Parathyroid adenoma (tissue), 2 donors: ENCODE data around the gene CIZ1.
"Not testable (repeated sequence)": the region's sequence is repeated elsewhere in the genome, so short reads cannot be mapped to it uniquely, and the experiment has no call there.

Experiments
- H2AFZ ChIP-seq: fragments of 300-600 bp; sonication (generic); one replicate; pipeline ENCODE4 v1.7.0; 2017; ENCODE audit warnings: antibody characterized with exemption, mild to moderate bottlenecking
- H3K27ac ChIP-seq: fragments of 300-600 bp; sonication (generic); one replicate; pipeline ENCODE4 v1.7.0; 2017
- H3K27me3 ChIP-seq: fragments of 300-600 bp; sonication (generic); one replicate; pipeline ENCODE4 v1.7.0; 2017; ENCODE audit warnings: low read length; ENCODE audit not compliant: control insufficient read depth, insufficient read depth
- H3K36me3 ChIP-seq: fragments of 300-600 bp; sonication (generic); one replicate; pipeline ENCODE4 v1.7.0; 2017; ENCODE audit warnings: low read length; ENCODE audit not compliant: control insufficient read depth, insufficient read depth
- H3K4me1 ChIP-seq: fragments of 300-600 bp; sonication (generic); one replicate; pipeline ENCODE4 v1.7.0; 2017; ENCODE audit warnings: control low read depth
- H3K4me2 ChIP-seq: fragments of 300-600 bp; sonication (generic); one replicate; pipeline ENCODE4 v1.7.0; 2017; ENCODE audit warnings: low read length
- H3K4me3 ChIP-seq: fragments of 300-600 bp; sonication (generic); one replicate; pipeline ENCODE4 v1.7.0; 2017; ENCODE audit warnings: low read depth, low read length
- H3K79me2 ChIP-seq: fragments of 300-600 bp; sonication (generic); one replicate; pipeline ENCODE4 v1.7.0; 2017; ENCODE audit warnings: control low read depth
- H3K9ac ChIP-seq: fragments of 300-600 bp; sonication (generic); one replicate; pipeline ENCODE4 v1.7.0; 2017; ENCODE audit warnings: mild to moderate bottlenecking
- H3K9me3 ChIP-seq: fragments of 300-600 bp; sonication (generic); one replicate; pipeline ENCODE4 v1.7.0; 2017; ENCODE audit warnings: low read length; ENCODE audit not compliant: control insufficient read depth
- TF ChIP-seq, protein P1 (sequence below): fragments of 300-600 bp; sonication (generic); IDR thresholded peaks from one replicate; pipeline ENCODE4 v1.7.0; 2017; ENCODE audit warnings: antibody characterized with exemption, mild to moderate bottlenecking
- donor health status: primary hyperparathyroidism.

The CIZ1 gene

DNA sequence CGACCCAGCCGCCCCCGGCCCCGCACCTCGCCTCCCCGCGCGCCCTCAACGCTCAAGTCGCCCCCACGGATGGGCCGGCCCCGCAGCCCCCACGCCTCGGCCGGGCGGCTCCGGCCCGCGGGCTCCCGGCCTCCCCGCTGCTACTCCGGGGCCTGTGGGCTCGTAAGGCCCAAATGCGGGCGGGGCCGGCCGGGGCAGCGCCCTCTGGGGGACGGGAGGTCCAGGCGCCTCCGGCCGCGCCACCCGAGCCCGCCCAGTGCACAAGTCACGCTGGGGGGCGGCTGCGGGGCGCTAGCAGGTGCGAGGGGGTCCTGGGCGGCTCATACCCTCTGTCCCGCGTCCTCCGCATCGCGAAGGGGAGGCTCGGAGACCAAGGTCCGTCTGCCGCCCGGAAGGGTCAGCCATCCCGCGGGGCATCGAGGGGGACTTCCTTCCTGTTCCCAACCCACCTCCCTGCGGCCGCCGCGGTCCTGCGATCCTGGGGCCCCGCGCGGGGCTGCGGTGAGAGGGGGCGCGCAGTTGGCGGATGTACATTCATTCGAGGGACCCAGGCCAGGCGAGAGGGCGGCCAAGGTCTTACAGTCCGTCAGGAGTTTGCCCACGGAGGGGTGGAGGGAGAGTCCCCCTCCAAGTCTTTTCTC is at the start of gene CIZ1:
TSS of gene CIZ1 (minus strand) at position 167 of the 641 bp plus-strand sequence. CDS start 715 bp downstream, outside the sequence.
- TF ChIP-seq, protein P1, sequence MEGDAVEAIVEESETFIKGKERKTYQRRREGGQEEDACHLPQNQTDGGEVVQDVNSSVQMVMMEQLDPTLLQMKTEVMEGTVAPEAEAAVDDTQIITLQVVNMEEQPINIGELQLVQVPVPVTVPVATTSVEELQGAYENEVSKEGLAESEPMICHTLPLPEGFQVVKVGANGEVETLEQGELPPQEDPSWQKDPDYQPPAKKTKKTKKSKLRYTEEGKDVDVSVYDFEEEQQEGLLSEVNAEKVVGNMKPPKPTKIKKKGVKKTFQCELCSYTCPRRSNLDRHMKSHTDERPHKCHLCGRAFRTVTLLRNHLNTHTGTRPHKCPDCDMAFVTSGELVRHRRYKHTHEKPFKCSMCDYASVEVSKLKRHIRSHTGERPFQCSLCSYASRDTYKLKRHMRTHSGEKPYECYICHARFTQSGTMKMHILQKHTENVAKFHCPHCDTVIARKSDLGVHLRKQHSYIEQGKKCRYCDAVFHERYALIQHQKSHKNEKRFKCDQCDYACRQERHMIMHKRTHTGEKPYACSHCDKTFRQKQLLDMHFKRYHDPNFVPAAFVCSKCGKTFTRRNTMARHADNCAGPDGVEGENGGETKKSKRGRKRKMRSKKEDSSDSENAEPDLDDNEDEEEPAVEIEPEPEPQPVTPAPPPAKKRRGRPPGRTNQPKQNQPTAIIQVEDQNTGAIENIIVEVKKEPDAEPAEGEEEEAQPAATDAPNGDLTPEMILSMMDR: peak; percentile 59
- no peaks in the 10 kb centered on the region for H3K79me2 ChIP-seq

DNA sequence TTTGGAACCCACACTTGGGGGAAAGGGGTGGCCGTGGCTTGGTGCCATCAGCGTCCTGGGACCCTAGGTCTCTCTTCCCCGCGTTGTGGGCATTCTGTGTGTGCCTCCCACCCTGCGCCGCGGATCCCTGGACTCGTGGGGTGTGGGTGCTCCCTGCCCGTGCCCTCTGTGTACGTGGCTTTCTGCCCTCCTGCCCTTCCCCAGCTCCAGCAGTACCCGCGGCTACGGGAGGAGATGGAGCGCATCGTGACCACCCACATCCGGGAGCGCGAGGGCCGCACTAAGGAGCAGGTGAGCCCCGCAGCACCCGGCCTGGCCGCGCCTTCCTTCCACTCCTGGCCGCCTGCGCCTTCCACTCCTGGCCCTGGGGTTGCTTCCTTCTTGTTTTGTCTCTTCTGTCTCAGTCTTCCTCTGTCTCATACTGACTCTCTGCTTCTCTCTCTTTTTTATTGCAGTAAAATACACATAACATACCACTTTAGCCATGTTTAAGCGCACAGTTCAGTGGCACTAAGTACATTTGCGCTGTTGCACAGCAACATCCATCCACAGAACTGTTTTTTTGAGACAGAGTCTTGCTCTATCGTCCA is 42.5 kb upstream of the CIZ1 start:
- Histone ChIP-seq H3K9me3 (no peaks in the 10 kb centered on the region), H3K4me3 (no peak overlapping the region), H3K79me2 (no peaks in the 10 kb centered on the region), H3K9ac (no peak overlapping the region), H3K36me3 (no peaks in the 10 kb centered on the region), H3K27ac (no peak overlapping the region), H2AFZ (peak overlapping the region; percentile 28), H3K4me2 (no peak overlapping the region), H3K4me1 (no peaks in the 10 kb centered on the region), H3K27me3 (no peaks in the 10 kb centered on the region)
- TF ChIP-seq, protein P1: no peak

More for the DNA sequence above, at the start of gene CIZ1:
- H3K9ac ChIP-seq: peak within 1 kb of the TSS; percentile 80
- H3K9me3 ChIP-seq: no peaks in the 10 kb centered on the region
- H3K4me3 ChIP-seq: peak within 1 kb of the TSS; percentile 83
- H3K4me1 ChIP-seq: no peaks in the 10 kb centered on the region
- peak within 1 kb of the TSS; percentile 96 for H2AFZ ChIP-seq
- H3K27ac ChIP-seq: peak within 1 kb of the TSS; percentile 39
- peak within 1 kb of the TSS; percentile 94 for H3K4me2 ChIP-seq
- H3K36me3 ChIP-seq: no peaks in the 10 kb centered on the region
- no peaks in the 10 kb centered on the region for H3K27me3 ChIP-seq

DNA sequence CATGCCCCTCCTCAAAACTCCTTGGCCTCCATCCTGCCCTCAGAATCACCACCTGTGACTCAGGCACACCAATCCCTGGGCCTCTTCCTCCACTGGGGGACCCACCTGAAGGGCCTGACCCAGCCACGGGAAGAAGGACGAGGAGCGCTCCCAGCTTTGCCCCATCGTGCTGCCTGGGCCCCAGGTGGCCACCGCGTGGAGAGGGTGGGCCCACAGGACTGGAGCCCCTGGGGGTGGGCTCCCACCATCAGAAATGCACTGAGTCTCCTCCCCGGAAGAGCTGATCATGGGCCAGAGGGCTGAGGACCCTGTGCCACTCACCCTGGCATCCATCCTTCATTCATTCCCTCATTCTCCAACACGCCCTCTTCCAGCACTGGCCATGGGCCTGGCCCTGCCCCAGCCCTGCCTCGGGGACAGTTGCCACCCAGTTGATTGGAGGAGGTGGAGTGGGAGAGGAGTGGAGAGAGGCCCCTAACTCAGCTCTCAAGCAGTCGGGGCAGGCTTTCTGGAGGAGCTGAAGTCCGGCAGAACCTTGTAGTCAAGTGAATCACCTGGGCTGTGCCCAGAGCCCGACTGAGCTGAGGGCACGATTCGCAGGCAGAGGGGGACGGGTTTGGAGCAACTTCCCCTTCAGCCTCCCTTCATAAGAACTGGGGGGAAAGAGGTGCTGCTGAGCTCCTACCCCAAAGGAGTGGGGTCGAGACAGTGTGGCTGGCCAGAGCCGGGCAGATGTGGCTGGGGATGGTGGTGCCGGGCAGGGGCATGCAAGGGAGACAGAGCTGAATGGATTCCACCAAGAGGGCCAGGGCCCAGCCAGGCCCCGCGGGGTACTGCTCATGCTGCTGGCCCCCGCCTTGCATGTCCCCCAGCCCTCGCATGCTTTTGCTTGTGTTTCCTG is 41.4 kb upstream of the CIZ1 start:
- Histone ChIP-seq H3K9me3 (no peaks in the 10 kb centered on the region), H3K9ac (no peak overlapping the region), H3K36me3 (no peaks in the 10 kb centered on the region), H3K4me3 (no peak overlapping the region), H3K27me3 (no peaks in the 10 kb centered on the region), H3K79me2 (no peaks in the 10 kb centered on the region), H3K4me2 (no peak overlapping the region), H2AFZ (no peak overlapping the region), H3K27ac (no peak overlapping the region), H3K4me1 (no peaks in the 10 kb centered on the region)
- TF ChIP-seq, protein P1: no peak

- H3K4me3 ChIP-seq: no peak overlapping the region
- no peak overlapping the region for H3K27ac ChIP-seq
- no peaks in the 10 kb centered on the region for H3K36me3 ChIP-seq
Observed at GRCh38 chr9:128231638-128232527, 40.5 kb upstream of the CIZ1 start.

GRCh38 chr9:128230897-128231296 is 39.5 kb upstream of the CIZ1 start:
- H3K27me3 ChIP-seq, H3K4me1 ChIP-seq, H3K9ac ChIP-seq, H2AFZ ChIP-seq, H3K27ac ChIP-seq, H3K4me2 ChIP-seq, H3K36me3 ChIP-seq, H3K9me3 ChIP-seq, H3K79me2 ChIP-seq, H3K4me3 ChIP-seq: not testable (repeated sequence)

More at GRCh38 chr9:128231638-128232527, 40.5 kb upstream of the CIZ1 start:
- Histone ChIP-seq H3K4me2 (no peak overlapping the region), H3K27me3 (no peaks in the 10 kb centered on the region), H2AFZ (no peak overlapping the region), H3K4me1 (no peaks in the 10 kb centered on the region), H3K9ac (no peak overlapping the region), H3K79me2 (no peaks in the 10 kb centered on the region), H3K9me3 (no peaks in the 10 kb centered on the region)
- TF ChIP-seq, protein P1: no peak
